ENCODE data around the gene SUZ12. TPM values are rescaled to one million over a fixed set of nuclear protein-coding genes. Genes with fewer than 3 reads are reported as not detected.
"Not testable (repeated sequence)": the region's sequence is repeated elsewhere in the genome, so short reads cannot be mapped to it uniquely, and the experiment has no call there.

The SUZ12 gene
- polyA plus RNA-seq, 1 experiment = 24.1 TPM

GRCh38 chr17:32016231-32016630 lies 79.4 kb downstream of the SUZ12 start:
- Histone ChIP-seq H3K27me3 (ENCODE audit: control insufficient read depth, insufficient read depth, low read length) (no peaks in the 10 kb centered on the region), H3K4me3 (ENCODE audit: low read depth, low read length) (no peak overlapping the region), H3K9me3 (ENCODE audit: control insufficient read depth, insufficient read depth, low read length) (no peaks in the 10 kb centered on the region), H3K27ac (ENCODE audit: low read depth, low read length) (no peak overlapping the region)
- ChIA-PET POLR2A (no interaction called here), CTCF (interaction anchor here (1.7 kb wide), 1 partner anchor 10 kb away, joined by 10 read pairs; the partner anchor contains the start of gene LRRC37B)
- DNase-seq (ENCODE audit: low read depth, low spot score) = no peak
- TF ChIP-seq CTCF (IDR thresholded peaks at IDR 0.05; ENCODE audit: low read depth, low read length) = no peak

DNA sequence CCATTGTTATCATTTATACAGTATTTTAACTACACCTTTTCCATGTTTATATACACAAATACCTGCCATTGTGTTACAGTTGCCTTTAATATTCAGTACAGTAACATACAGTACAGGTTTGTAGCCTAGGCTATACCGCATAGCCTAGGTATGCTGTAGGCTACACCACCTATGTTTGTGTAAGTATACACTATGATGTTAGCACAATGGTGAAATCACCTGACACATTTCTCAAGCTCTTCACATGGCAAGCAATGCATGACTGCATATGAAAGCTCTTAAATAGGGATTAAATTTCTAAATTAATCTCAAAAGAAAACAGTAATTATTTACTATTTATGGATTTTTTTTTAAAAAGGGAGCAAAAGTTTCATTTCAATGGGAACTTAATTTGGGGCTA lies 82.4 kb downstream of the SUZ12 start:
- Histone ChIP-seq H3K27me3 (ENCODE audit: control insufficient read depth, insufficient read depth, low read length) (no peaks in the 10 kb centered on the region), H3K27ac (ENCODE audit: low read depth, low read length) (no peak overlapping the region), H3K9me3 (ENCODE audit: control insufficient read depth, insufficient read depth, low read length) (no peaks in the 10 kb centered on the region), H3K4me3 (ENCODE audit: low read depth, low read length) (no peak overlapping the region)
- TF ChIP-seq CTCF (IDR thresholded peaks at IDR 0.05; ENCODE audit: low read depth, low read length) = no peak
- CTCF ChIA-PET = interaction anchor here (1.4 kb wide), 1 partner anchor 12 kb away, joined by 4 read pairs; the partner anchor contains the start of gene LRRC37B
- DNase-seq (ENCODE audit: low read depth, low spot score) = no peak
- POLR2A ChIA-PET = no interaction called here

DNA sequence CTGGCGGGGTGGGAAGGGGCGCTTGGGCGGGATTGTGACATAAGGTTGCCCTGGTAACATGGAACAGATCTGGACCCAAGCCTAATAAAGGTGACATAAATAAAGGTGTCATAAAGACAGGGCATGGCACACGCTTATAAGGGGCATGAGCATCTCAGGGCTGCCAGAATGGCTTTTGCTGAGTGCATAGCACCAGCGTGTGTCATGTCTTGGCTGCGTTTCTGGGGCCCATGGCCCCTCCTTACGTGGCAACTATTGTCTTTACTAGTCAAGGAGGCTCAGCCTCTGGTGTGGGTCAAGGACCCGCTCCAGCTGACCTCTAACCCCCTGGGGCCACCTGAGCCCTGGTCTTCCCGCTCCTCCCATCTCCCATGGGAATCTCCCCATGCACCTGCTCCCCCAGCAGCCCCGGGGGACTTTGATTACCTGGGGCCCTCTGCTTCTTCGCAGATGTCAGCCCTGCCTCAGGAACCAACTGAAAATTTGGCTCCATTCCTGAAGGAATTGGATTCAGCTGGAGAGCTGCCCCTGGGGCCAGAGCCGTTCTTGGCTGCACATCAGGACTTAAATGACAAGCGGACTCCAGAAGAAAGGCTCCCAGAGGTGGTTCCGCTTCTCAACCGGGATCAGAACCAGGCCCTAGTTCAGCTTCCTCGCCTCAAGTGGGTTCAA lies 84.3 kb downstream of the SUZ12 start:
- CTCF ChIA-PET = no interaction called here

DNA sequence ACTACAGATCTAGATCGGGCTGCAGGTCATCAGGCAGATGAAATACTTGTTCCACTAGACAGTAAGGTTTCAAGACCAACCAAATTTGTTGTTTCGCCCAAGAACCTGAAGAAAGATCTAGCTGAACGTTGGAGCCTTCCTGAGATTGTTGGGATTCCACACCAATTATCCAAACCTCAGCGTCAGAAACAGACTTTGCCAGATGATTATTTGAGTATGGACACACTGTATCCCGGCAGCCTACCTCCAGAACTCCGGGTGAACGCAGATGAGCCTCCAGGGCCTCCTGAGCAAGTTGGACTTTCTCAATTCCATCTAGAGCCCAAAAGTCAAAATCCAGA lies 84.8 kb downstream of the SUZ12 start:
- no peak for TF ChIP-seq CTCF (IDR thresholded peaks at IDR 0.05; ENCODE audit: low read depth, low read length)
- Histone ChIP-seq H3K27me3 (ENCODE audit: control insufficient read depth, insufficient read depth, low read length) (no peaks in the 10 kb centered on the region), H3K4me3 (ENCODE audit: low read depth, low read length) (no peak overlapping the region), H3K9me3 (ENCODE audit: control insufficient read depth, insufficient read depth, low read length) (no peaks in the 10 kb centered on the region), H3K27ac (ENCODE audit: low read depth, low read length) (no peak overlapping the region)
- DNase-seq (ENCODE audit: low read depth, low spot score) = no peak
- POLR2A ChIA-PET = no interaction called here
- CTCF ChIA-PET = no interaction called here

More for the DNA sequence above, 84.3 kb downstream of the SUZ12 start:
- POLR2A ChIA-PET = no interaction called here
- Histone ChIP-seq H3K9me3 (ENCODE audit: control insufficient read depth, insufficient read depth, low read length) (no peaks in the 10 kb centered on the region), H3K27ac (ENCODE audit: low read depth, low read length) (no peak overlapping the region), H3K27me3 (ENCODE audit: control insufficient read depth, insufficient read depth, low read length) (no peaks in the 10 kb centered on the region), H3K4me3 (ENCODE audit: low read depth, low read length) (no peak overlapping the region)
- no peak for DNase-seq (ENCODE audit: low read depth, low spot score)
- no peak for TF ChIP-seq CTCF (IDR thresholded peaks at IDR 0.05; ENCODE audit: low read depth, low read length)

- DNase-seq (ENCODE audit: low read depth, low spot score); POLR2A ChIA-PET; H3K27ac ChIP-seq (ENCODE audit: low read depth, low read length); H3K9me3 ChIP-seq (ENCODE audit: control insufficient read depth, insufficient read depth, low read length); H3K27me3 ChIP-seq (ENCODE audit: control insufficient read depth, insufficient read depth, low read length); H3K4me3 ChIP-seq (ENCODE audit: low read depth, low read length); CTCF ChIA-PET: not testable (repeated sequence)
Measured at GRCh38 chr17:32022554-32022953, 85.7 kb downstream of the SUZ12 start.

- H3K4me3 ChIP-seq (ENCODE audit: low read depth, low read length); POLR2A ChIA-PET; H3K27ac ChIP-seq (ENCODE audit: low read depth, low read length); DNase-seq (ENCODE audit: low read depth, low spot score); H3K27me3 ChIP-seq (ENCODE audit: control insufficient read depth, insufficient read depth, low read length); H3K9me3 ChIP-seq (ENCODE audit: control insufficient read depth, insufficient read depth, low read length); CTCF ChIA-PET: not testable (repeated sequence)
Measured at GRCh38 chr17:32027271-32027670, 90.5 kb downstream of the SUZ12 start.

Measured in AG04450 (cell line).